ENCODE measurements around the gene SLC37A1.

DNA sequence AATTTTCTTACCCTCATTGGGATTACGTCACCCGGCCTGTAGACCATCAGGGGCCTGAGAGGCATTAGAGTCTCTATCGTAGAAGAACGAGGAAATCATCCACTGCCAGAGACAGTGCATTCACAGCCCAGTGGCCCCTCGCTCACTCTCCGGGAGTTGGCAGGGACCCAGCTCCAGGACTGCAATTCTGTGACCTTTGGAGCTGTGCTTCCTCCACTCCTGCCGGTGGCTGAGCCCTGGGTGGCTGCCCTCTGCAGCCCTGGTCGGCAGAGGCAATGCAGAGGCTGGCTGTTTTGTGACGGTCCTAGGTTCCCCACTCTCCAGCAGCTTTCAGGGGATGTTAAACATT, 12.7 kb downstream of the SLC37A1 start:
- TF ChIP-seq, protein P1, sequence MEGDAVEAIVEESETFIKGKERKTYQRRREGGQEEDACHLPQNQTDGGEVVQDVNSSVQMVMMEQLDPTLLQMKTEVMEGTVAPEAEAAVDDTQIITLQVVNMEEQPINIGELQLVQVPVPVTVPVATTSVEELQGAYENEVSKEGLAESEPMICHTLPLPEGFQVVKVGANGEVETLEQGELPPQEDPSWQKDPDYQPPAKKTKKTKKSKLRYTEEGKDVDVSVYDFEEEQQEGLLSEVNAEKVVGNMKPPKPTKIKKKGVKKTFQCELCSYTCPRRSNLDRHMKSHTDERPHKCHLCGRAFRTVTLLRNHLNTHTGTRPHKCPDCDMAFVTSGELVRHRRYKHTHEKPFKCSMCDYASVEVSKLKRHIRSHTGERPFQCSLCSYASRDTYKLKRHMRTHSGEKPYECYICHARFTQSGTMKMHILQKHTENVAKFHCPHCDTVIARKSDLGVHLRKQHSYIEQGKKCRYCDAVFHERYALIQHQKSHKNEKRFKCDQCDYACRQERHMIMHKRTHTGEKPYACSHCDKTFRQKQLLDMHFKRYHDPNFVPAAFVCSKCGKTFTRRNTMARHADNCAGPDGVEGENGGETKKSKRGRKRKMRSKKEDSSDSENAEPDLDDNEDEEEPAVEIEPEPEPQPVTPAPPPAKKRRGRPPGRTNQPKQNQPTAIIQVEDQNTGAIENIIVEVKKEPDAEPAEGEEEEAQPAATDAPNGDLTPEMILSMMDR (IDR thresholded peaks at IDR 0.05; ENCODE audit: borderline replicate concordance, extremely low read depth, low read length, poor library complexity, severe bottlenecking), result no peak
- no peak for TF ChIP-seq EZH2 (IDR thresholded peaks at IDR 0.05; ENCODE audit: borderline replicate concordance, low read depth, low read length, severe bottlenecking)
